NCI-H345 treated with DMSO at 0.1 percent for 48 hours (cell line): Measurements from ENCODE around the gene P3H1.
"Not testable (repeated sequence)": the region's sequence is repeated elsewhere in the genome, so short reads cannot be mapped to it uniquely, and the experiment has no call there.

ENCODE experiments used
- DNase-seq: peaks from one replicate; lab custom pipeline; 2025; ENCODE audit not compliant: unreplicated experiment; lab: John Stamatoyannopoulos, UW

The P3H1 gene

GRCh38 chr1:42732126-42732680 is 34.6 kb downstream of the P3H1 start:
- DNase-seq = no peak

DNA sequence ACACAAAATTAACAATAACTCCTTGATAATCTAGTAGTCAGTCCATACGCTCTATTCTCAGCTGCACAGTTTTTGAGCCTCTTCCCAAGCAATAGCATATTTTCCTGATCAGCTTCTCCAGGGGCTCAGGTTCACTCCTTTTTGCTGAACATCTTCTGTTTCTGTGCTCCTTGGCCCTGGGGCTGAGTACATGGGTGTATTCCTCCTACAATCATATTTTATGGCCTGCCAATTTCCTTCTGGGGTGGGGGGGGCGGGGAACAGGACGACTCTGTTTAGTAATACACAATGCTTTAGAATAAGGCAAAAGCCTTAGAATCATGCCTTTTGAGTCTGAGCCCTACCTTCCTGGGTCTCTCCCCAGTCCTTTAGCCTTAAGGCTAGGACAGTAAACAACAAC is 35.2 kb downstream of the P3H1 start:
- DNase-seq = no peak

DNA sequence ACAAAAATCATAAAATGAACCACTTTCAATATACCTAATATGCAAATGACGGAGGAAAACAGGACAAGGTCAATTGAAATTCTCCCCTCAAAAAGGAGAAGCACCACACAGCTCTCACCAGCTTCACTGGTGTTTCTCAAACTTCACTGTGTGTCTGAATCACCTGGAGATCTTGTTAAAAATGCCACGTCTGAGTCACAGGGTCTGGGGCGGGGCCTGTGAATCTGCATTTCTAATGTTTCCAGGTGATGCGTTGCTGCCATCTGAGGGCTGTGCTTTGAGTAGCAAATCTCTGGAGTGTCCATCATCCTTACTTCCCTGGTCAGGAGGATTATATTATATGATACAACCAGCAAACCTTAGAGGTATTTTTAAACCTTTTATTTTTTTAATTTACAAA is 35.8 kb downstream of the P3H1 start:
- DNase-seq = no peak

DNA sequence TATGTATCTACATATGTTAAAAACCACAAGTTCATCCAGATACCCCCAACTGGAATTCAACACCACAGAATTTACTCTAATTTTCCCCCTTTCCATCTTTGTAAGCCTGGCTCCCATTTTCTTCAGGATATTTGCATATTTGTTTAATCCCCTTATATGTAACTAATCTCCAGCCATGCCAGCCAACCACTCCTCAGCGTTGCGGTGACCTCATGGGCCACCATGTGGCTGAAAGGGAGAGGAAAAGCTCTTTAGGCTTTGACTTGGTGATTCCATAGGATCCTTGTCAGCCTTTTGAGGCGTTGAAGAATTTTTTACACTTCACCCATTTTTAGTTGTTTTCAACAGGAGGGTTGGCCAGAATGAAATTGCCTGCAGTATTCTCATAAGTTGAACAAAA is 36.8 kb downstream of the P3H1 start:
- no peak for DNase-seq

DNA sequence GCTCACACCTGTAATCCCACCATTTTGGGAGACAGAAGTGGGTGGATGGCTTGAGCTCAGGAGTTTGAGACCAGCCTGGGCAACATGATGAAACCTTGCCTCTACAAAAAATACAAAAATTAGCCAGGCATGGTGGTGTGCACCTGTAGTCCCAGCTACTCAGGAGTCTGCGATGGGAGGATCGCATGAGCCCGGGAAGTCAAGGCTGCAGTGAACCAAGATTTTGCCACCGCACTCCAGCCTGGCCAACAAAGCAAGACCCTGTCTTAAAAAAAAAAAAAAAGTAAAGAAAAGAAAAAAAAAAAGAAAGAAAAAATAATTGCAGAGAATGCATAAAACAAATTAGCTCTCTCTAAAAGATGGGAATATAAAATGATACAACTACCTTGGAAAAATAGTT is 41.0 kb downstream of the P3H1 start:
- DNase-seq = not testable (repeated sequence)

GRCh38 chr1:42723511-42723910 is 43.3 kb downstream of the P3H1 start:
- no peak for DNase-seq

DNA sequence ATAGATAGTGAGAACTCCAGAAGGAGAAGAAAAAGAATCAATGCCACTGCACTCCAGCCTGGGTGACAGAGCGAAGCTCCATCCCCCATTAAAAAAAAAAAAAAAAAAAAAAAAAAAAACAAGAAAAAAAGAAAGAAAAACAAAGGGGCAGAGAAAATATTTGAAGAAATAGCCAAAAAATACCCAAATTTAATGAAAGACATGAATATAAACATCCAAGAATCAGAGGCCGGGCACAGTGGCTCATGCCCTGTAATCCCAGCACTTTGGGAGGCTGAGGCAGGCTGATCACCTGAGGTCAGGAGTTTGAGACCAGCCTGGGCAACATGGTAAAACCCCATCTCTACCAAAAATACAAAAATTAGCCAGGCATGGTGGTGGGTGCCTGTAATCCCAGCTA is 44.4 kb downstream of the P3H1 start:
- DNase-seq = not testable (repeated sequence)

DNA sequence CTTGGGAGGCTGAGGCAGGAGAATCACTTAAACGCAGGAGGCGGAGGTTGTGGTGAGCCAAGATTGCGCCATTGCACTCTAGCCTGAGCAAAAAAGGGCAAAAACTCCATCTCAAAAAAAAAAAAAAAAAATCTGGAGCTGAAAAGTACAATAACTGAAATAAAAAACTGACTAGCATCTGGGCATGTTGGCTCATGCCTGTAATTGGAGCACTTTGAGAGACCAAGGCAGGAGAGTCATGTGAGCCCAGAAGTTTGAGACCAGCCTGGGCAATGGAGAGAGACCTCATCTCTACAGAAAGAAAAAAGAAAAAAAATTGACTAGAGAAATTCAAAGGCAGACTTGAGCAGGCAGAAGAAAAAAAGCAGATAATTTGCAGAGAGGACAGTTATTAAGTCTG is 44.9 kb downstream of the P3H1 start:
- no peak for DNase-seq

- no peak for DNase-seq
Measured at GRCh38 chr1:42720868-42721267, 46.0 kb downstream of the P3H1 start.

GRCh38 chr1:42714441-42714840 is 52.4 kb downstream of the P3H1 start:
- DNase-seq = not testable (repeated sequence)

GRCh38 chr1:42713293-42713692 is 53.5 kb downstream of the P3H1 start:
- no peak for DNase-seq

DNA sequence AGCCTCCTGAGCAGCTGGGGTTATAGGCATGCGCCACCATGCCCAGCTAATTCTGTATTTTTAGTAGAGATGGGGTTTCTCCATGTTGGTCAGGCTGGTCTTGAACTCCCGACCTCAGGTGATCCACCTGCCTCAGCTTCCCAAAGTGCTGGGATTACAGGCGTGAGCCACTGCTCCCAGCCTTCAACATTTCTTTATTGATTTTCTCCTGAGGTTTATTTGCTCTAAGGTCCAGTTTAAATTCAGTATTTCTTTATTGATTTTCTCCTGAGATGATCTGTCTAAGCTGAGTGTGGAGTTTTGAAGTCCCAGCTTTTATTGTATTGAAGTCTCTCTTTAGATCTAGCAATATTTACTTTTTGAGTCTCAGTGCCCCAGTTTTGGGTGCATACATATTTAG is 54.0 kb downstream of the P3H1 start:
- not testable (repeated sequence) for DNase-seq

GRCh38 chr1:42703888-42704464 is 62.9 kb downstream of the P3H1 start:
- no peak for DNase-seq

DNA sequence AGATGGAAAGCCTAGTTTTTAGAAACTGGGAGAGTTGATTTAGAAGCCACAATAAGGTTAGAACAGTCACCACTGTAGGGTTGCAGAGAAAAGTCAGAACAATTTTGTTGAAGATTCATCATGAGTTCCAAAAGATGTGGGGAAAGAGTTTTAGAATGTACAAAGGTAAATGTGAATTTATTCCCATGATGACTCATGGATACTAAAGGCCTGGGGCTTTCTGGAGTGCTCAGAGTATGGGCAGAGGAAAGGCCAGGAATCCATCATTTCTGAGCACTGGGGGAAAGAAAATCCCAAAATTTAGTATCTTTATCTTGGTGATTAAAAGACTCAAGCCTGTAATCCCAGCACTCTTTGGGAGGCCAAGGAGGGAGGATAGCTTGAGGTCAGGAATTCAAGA is 66.8 kb downstream of the P3H1 start:
- no peak for DNase-seq

- no peak for DNase-seq
Measured at GRCh38 chr1:42698081-42698813, 68.6 kb downstream of the P3H1 start.
